Measurements from ENCODE around the gene IGF2R.

GRCh38 chr6:160069050-160069454 is 100.2 kb downstream of the IGF2R start:
- TF ChIP-seq CTCF (IDR thresholded peaks at IDR 0.05) (no peak), POLR2A (IDR thresholded peaks at IDR 0.05) (no peak)

Measured in esophagus squamous epithelium (tissue), 4 donors.